A549 (cell line): ENCODE measurements around the gene PTPRS. TPM values are rescaled to one million over a fixed set of nuclear protein-coding genes. Genes with fewer than 3 reads are reported as not detected.

Experiments used
- ATAC-seq, 2 experiments: fragments of 200-7000 bp in 1 of 2; fragments of >200 bp in 1 of 2; cut with Nextera tagmentation in 1 of 2; cut with Tn5 transposase in 1 of 2; 3 replicates each; pipeline versions ENCODE4 v1.8.0 to v1.9.1; 2018 to 2020; ENCODE audit warnings: mild to moderate bottlenecking in 1 of 2, moderate library complexity in 1 of 2
- CTCF ChIA-PET: fragments of 300-600 bp; sonication (Branson Sonifier 250); formaldehyde crosslinking; extraction: SDS; loops from one replicate; lab custom pipeline; 2021; ENCODE audit warnings: antibody characterized with exemption, inconsistent platforms; lab: Yijun Ruan, JAX
- POLR2A ChIA-PET: fragments of 350-600 bp; formaldehyde crosslinking; extraction: SDS; loops from one replicate; lab custom pipeline; 2021; ENCODE audit warnings: antibody characterized with exemption, inconsistent platforms; lab: Yijun Ruan, JAX
- DNase-seq, 2 experiments: peaks; one replicate each; pipeline versions ENCODE4 v3.0.0 to v3.0.0-alpha.2; 2011 to 2016; ENCODE audit warnings: low read depth in 1 of 2, low spot score in 1 of 2
- FAIRE-seq: peaks from 2 replicates; lab custom pipeline; 2011; peaks lifted over from hg19 to GRCh38; lab: Jason Lieb, UNC
- H3K27ac ChIP-seq, 2 experiments: fragments of >200 bp; sonication (Bioruptor Twin); formaldehyde crosslinking; 3 replicates each; pipeline ENCODE4 v1.5.1; 2016 to 2017
- H3K4me1 ChIP-seq: fragments of >200 bp; sonication (Bioruptor Twin); formaldehyde crosslinking; 3 replicates; pipeline ENCODE4 v1.6.1; 2016
- H3K4me2 ChIP-seq: fragments of >200 bp; sonication (Bioruptor Twin); formaldehyde crosslinking; 3 replicates; pipeline ENCODE4 v1.6.1; 2016
- H3K4me3 ChIP-seq: fragments of >200 bp; sonication (Bioruptor Twin); formaldehyde crosslinking; 3 replicates; pipeline ENCODE4 v1.5.1; 2016
- H3K9me3 ChIP-seq: fragments of >200 bp; sonication (Bioruptor Twin); formaldehyde crosslinking; 3 replicates; pipeline ENCODE4 v1.6.1; 2016
- CBX2 ChIP-seq: fragments of 200-600 bp; sonication (generic); IDR thresholded peaks from 2 replicates; pipeline ENCODE4 v1.6.1; 2016; ENCODE audit warnings: low read depth, mild to moderate bottlenecking, borderline replicate concordance
- CTCF ChIP-seq: fragments of >200 bp; sonication (Bioruptor Twin); formaldehyde crosslinking; IDR thresholded peaks from 3 replicates; pipeline ENCODE4 v1.5.1; 2016
- ELK1 ChIP-seq: fragments of 150-350 bp; IDR thresholded peaks from 2 replicates; pipeline ENCODE4 v1.6.1; 2014; ENCODE audit warnings: low read depth, mild to moderate bottlenecking, low read length
- ESRRA ChIP-seq: fragments of 150-350 bp; IDR thresholded peaks from 2 replicates; pipeline ENCODE4 v1.6.1; 2014; ENCODE audit warnings: mild to moderate bottlenecking, low read length, borderline replicate concordance
- FOSL2 ChIP-seq, 2 experiments: fragments of 450-650 bp in 1 of 2; fragments of >200 bp in 1 of 2; sonication (Bioruptor Twin) in 1 of 2; formaldehyde crosslinking; IDR thresholded peaks; 2 replicates each; pipeline versions ENCODE4 v1.5.0 to v1.6.1; 2016 to 2020; ENCODE audit warnings: mild to moderate bottlenecking in 1 of 2, moderate library complexity in 1 of 2
- FOXS1 ChIP-seq: fragments of 250-450 bp; sonication (Bioruptor Pico); IDR thresholded peaks from 2 replicates; pipeline ENCODE4 v1.5.0; 2020; ENCODE audit warnings: mild to moderate bottlenecking, moderate library complexity
- MAX ChIP-seq: IDR thresholded peaks from 2 replicates; pipeline ENCODE4 v1.6.1; 2012
- NFE2L2 ChIP-seq: fragments of 150-350 bp; conservative IDR thresholded peaks from 2 replicates; pipeline ENCODE4 v1.6.1; 2014; ENCODE audit warnings: low read length
- PBX3 ChIP-seq: IDR thresholded peaks from 2 replicates; pipeline ENCODE4 v1.6.1; 2012
- RCOR1 ChIP-seq: fragments of 150-350 bp; IDR thresholded peaks from 2 replicates; pipeline ENCODE4 v1.6.1; 2014; ENCODE audit warnings: antibody characterized with exemption, low read length, low read depth
- TP53 ChIP-seq: fragments of 250-450 bp; sonication (Bioruptor Pico); IDR thresholded peaks from 2 replicates; pipeline ENCODE4 v1.5.0; 2021; ENCODE audit warnings: mild to moderate bottlenecking, moderate library complexity
- USF2 ChIP-seq: fragments of 450-650 bp; IDR thresholded peaks from 2 replicates; pipeline ENCODE4 v1.6.1; 2014; ENCODE audit warnings: antibody characterized with exemption
- ZFP36 ChIP-seq: fragments of 450-650 bp; IDR thresholded peaks from 2 replicates; pipeline ENCODE4 v1.6.1; 2014; ENCODE audit warnings: borderline replicate concordance; ENCODE audit not compliant: partially characterized antibody
- ZSCAN20 ChIP-seq: fragments of 250-450 bp; sonication (Bioruptor Pico); IDR thresholded peaks from 2 replicates; pipeline ENCODE4 v1.8.0; 2022; ENCODE audit warnings: mild to moderate bottlenecking, moderate library complexity
- WGBS: methylation state at CpG from one replicate; pipeline ENCODE4 v1.1.6; 2017; ENCODE audit errors: missing lambda C conversion rate; 5-methylcytosine and 5-hydroxymethylcytosine counted together
- polyA plus RNA-seq, 4 experiments: library from polyadenylated mRNA; depleted of rRNA in 3 of 4; stranded (reverse); fragments of >200 nt; fragmentation: RNase III in 1 of 4; extraction: RNeasy Plus Mini Kit Qiagen cat#74134 plus additional on column Dnase treatment in 1 of 4; gene quantifications; 2 replicates in 3 of 4; 3 replicates in 1 of 4; pipeline ENCODE4 v1.2.3, GENCODE V29; 2011 to 2017
- TF ChIP-seq, protein P1 (sequence below): fragments of 250-450 bp; sonication (Bioruptor Pico); IDR thresholded peaks from 2 replicates; pipeline ENCODE4 v1.5.0; 2020; ENCODE audit warnings: low read depth, mild to moderate bottlenecking, moderate library complexity

The PTPRS gene
- polyA plus RNA-seq, 2 of the 4 experiments (the other 2 are of a cell fraction), result 22.3 to 44.7 TPM

- CTCF ChIA-PET, result no interaction called here
- FAIRE-seq (no peak), DNase-seq (no peak), ATAC-seq (peak; percentile 8 to 23; a peak in 4 of 6 replicates)
- no peaks in the 10 kb centered on the region for H3K9me3 ChIP-seq
- TF ChIP-seq CBX2, result no peak
- TF ChIP-seq TP53, result no peak
- no peak for TF ChIP-seq CTCF
- TF ChIP-seq ELK1, result no peak
- TF ChIP-seq ESRRA, result no peak
- TF ChIP-seq FOXS1 (CRISPR knock-in tag), result no peak
- no peak for TF ChIP-seq ZSCAN20 (CRISPR knock-in tag)
- no peak for TF ChIP-seq USF2
- no peak for TF ChIP-seq NFE2L2
- TF ChIP-seq, protein P1, sequence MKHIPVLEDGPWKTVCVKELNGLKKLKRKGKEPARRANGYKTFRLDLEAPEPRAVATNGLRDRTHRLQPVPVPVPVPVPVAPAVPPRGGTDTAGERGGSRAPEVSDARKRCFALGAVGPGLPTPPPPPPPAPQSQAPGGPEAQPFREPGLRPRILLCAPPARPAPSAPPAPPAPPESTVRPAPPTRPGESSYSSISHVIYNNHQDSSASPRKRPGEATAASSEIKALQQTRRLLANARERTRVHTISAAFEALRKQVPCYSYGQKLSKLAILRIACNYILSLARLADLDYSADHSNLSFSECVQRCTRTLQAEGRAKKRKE (CRISPR knock-in tag), result no peak
- no peak for TF ChIP-seq PBX3
- TF ChIP-seq FOSL2 (IDR thresholded peaks at IDR 0.05), result no peak
- TF ChIP-seq FOSL2 (CRISPR knock-in tag; IDR thresholded peaks at IDR 0.05), result no peak
- H3K4me1 ChIP-seq, result peaks cover 11% of the 10 kb centered on the region
- H3K4me3 ChIP-seq, result peak overlapping the region; percentile 97
- WGBS, result 31% methylated on average over 10 of the region's 17 CpGs
- POLR2A ChIA-PET, result interaction anchor here (0.6 to 1.0 kb wide), 4 partner anchors 48 to 1509 kb away, joined by 3 to 5 read pairs (median 4); partner anchors contain the start of genes C3 and PTPRS
- H3K27ac ChIP-seq, result peak overlapping the region; percentile 90 to 91
- H3K4me2 ChIP-seq, result peak overlapping the region; percentile 98
Observed at GRCh38 chr19:5292453-5292821, 48.2 kb downstream of the PTPRS start.

- no peaks in the 10 kb centered on the region for H3K9me3 ChIP-seq
- peak overlapping the region; percentile 98 for H3K4me2 ChIP-seq
- H3K4me1 ChIP-seq, result peaks cover 11% of the 10 kb centered on the region
- H3K27ac ChIP-seq, result peak overlapping the region in 1 of 2 experiments; percentile 90; a peak in 2 of 6 replicates
- no peak for DNase-seq
- ChIA-PET CTCF (interaction anchor here (0.9 kb wide), 1 partner anchor 16 kb away, joined by 3 read pairs; no protein-coding TSS in a partner anchor), POLR2A (no interaction called here)
- no peak for FAIRE-seq
- ATAC-seq, result no peak
- 85% methylated on average over 8 of the region's 8 CpGs for WGBS
- TF ChIP-seq ZFP36 (peak; percentile 82), MAX (no peak), RCOR1 (no peak)
- H3K4me3 ChIP-seq, result peak overlapping the region; percentile 97; the same call in 1 of the 3 replicates
Observed at GRCh38 chr19:5291588-5292193, 48.9 kb downstream of the PTPRS start.

Other genes with a start within 250 kb of the PTPRS start
- not detected in 2 replicates for gene ZNRF4, start 114.6 kb upstream of the PTPRS start, polyA plus RNA-seq (2011; rRNA removed)
- gene ZNRF4, start 114.6 kb upstream of the PTPRS start, polyA plus RNA-seq (2017; fragmentation: RNase III; extraction: RNeasy Plus Mini Kit Qiagen cat#74134 plus additional on column Dnase treatment), result not detected in 3 replicates
- gene TINCR, start 227.1 kb upstream of the PTPRS start, polyA plus RNA-seq (2011; rRNA removed), result 1.2 TPM in 2 replicates
- 1.6 to 1.9 TPM (median 1.8 TPM) in 3 replicates for gene TINCR, start 227.1 kb upstream of the PTPRS start, polyA plus RNA-seq (2017; fragmentation: RNase III; extraction: RNeasy Plus Mini Kit Qiagen cat#74134 plus additional on column Dnase treatment)